Chondrocyte (in vitro differentiated cells): Measurements from ENCODE around the gene MAP1B. TPM values are rescaled to one million over a fixed set of nuclear protein-coding genes. Genes with fewer than 3 reads are reported as not detected.
A peak's percentile ranks its signal among the peaks of the same experiment; 100 is the strongest.

Experiments
- DNase-seq: peaks from one replicate; pipeline ENCODE4 v3.0.0; 2021; ENCODE audit warnings: mixed read lengths, low spot score
- H3K27ac Mint-ChIP-seq: one replicate; pipeline ENCODE4 v1.8.0; 2021; ENCODE audit warnings: mild to moderate bottlenecking, moderate library complexity, mixed read lengths; ENCODE audit not compliant: unreplicated experiment
- H3K27me3 Mint-ChIP-seq: 2 replicates; pipeline ENCODE4 v1.8.0; 2021; ENCODE audit warnings: low read depth, mixed read lengths
- H3K36me3 Mint-ChIP-seq: 2 replicates; pipeline ENCODE4 v1.8.0; 2021; ENCODE audit warnings: low read depth, mixed read lengths
- H3K4me1 Mint-ChIP-seq: 2 replicates; pipeline ENCODE4 v1.8.0; 2021; ENCODE audit warnings: low read depth, mild to moderate bottlenecking, mixed read lengths
- H3K4me3 Mint-ChIP-seq: one replicate; pipeline ENCODE4 v1.8.0; 2021; ENCODE audit warnings: mild to moderate bottlenecking, moderate library complexity, mixed read lengths; ENCODE audit not compliant: unreplicated experiment
- H3K9me3 Mint-ChIP-seq: 2 replicates; pipeline ENCODE4 v1.8.0; 2021; ENCODE audit warnings: low read depth, mixed read lengths
- total RNA-seq: library from RNA; stranded (reverse); gene quantifications from 3 replicates; pipeline ENCODE4 v1.2.1, GENCODE V29; 2021
- TF ChIP-seq, protein P1 (sequence below): fragments of 200-600 bp; sonication (generic); IDR thresholded peaks from 2 replicates; pipeline ENCODE4 v1.5.0; 2021; ENCODE audit warnings: antibody characterized with exemption, mild to moderate bottlenecking, moderate library complexity

The MAP1B gene
- total RNA-seq, 1 donor from 2014 or later, result 411 TPM

DNA sequence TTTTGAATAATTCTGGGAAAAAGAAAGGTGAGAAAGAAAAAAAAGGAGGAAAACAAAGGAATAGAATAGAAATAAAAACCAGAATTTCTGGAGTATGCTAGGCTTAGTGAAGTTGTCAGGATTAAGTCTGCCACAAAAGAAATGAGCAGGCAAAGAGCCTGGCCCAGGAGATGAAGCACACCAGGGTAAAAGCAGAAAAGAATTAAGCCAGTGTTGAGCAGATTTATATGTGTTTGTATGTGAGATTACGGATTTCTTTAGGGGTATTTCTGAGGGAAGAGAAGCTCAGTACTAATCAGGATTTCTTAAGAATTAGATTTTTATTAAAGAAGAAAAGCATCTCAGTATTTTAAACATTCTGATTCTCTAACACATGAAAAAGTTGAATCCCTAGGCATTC lies 138.3 kb downstream of the MAP1B start:
- TF ChIP-seq, protein P1, sequence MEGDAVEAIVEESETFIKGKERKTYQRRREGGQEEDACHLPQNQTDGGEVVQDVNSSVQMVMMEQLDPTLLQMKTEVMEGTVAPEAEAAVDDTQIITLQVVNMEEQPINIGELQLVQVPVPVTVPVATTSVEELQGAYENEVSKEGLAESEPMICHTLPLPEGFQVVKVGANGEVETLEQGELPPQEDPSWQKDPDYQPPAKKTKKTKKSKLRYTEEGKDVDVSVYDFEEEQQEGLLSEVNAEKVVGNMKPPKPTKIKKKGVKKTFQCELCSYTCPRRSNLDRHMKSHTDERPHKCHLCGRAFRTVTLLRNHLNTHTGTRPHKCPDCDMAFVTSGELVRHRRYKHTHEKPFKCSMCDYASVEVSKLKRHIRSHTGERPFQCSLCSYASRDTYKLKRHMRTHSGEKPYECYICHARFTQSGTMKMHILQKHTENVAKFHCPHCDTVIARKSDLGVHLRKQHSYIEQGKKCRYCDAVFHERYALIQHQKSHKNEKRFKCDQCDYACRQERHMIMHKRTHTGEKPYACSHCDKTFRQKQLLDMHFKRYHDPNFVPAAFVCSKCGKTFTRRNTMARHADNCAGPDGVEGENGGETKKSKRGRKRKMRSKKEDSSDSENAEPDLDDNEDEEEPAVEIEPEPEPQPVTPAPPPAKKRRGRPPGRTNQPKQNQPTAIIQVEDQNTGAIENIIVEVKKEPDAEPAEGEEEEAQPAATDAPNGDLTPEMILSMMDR, result no peak
- Mint-ChIP-seq H3K9me3 (no peaks in the 10 kb centered on the region), H3K27ac (peak overlapping the region; percentile 93), H3K4me3 (no peak overlapping the region), H3K36me3 (no peaks in the 10 kb centered on the region), H3K4me1 (peaks cover 68% of the 10 kb centered on the region), H3K27me3 (no peaks in the 10 kb centered on the region)
- no peak for DNase-seq

DNA sequence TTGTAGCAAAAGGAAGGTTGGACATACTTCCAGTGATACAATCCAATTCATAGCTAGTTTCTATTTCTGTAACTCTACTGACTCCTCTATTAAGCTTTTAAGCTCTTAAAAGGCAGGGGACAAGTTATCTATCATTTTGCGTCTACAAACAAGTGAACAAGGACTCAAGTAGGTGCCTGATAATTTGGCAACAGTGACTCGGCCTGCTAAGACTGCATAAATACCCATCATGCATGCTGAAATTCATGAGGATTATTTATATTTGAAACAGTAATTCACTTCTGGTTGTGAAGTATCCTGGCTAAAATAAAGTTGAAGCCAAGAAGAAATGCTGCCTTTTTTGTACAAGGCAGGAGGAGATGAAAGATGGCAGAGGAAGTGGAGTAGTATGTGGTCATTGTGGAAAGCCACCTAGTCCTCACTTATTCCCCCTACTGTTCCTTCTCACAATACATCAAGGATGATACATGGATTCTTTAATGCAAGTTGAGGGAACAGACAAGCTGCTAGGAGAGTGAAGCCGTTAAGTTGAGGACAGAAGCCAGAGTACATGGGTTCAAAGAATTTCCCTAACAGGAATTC lies 138.8 kb downstream of the MAP1B start:
- no peak for DNase-seq

DNA sequence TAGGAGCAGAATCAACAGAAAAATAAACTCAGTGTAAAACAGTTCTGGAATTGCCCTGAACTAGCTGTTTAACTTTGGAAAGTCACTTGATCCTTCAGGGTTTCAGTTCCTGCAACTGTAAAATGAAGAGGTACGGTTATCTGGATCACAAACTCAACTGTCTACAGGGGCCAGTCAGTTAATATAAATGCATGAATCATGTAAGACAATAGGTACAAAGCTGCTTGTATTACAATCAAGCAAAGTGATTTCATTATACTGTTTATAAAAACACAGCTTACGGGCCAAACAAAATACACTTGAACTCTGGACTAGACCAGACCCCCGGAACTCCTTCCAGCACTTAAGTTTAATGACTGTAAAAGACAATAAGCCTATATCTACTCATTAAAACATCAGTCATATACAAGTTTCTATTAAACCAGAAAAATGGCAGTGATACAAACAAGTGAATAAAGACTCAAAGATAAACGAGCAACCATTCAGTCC lies 139.7 kb downstream of the MAP1B start:
- TF ChIP-seq, protein P1, result no peak
- Mint-ChIP-seq H3K4me3 (peak overlapping the region; percentile 20), H3K27ac (peak overlapping the region; percentile 93), H3K9me3 (no peaks in the 10 kb centered on the region), H3K27me3 (no peaks in the 10 kb centered on the region), H3K36me3 (no peaks in the 10 kb centered on the region), H3K4me1 (peaks cover 81% of the 10 kb centered on the region)
- DNase-seq, result no peak

More for the DNA sequence above, 138.8 kb downstream of the MAP1B start:
- no peak overlapping the region for H3K4me3 Mint-ChIP-seq
- H3K27ac Mint-ChIP-seq, result peak overlapping the region; percentile 93
- no peaks in the 10 kb centered on the region for H3K27me3 Mint-ChIP-seq
- TF ChIP-seq, protein P1, result peak; percentile 36
- peaks cover 72% of the 10 kb centered on the region for H3K4me1 Mint-ChIP-seq
- no peaks in the 10 kb centered on the region for H3K9me3 Mint-ChIP-seq
- H3K36me3 Mint-ChIP-seq, result no peaks in the 10 kb centered on the region

DNA sequence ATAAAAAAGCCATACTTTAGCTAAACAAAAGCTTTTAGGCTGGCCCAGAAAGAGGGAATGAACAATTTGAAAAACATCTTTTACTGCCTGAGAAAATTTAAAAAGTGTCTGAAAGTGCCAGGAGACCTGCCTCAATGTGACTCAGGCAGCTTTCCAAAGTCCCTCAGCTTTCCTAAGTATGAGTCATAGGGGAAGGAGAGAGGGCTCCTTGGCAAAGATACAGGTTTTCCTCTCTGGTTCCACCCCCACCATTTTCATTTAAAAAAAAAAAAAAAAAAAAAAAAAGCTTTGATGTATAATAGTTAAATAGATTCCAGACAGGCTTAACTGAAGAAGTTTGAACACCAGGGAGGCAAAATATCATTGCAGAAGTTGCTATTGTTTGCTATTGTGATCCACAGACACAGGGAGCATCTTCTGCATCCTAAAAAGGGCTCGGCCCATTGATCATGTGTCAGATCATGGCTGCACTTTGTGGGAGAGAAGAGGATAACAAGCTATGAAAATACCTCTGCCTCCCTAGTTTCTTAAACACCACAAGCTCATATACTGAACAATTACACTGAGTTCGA lies 141.2 kb downstream of the MAP1B start:
- TF ChIP-seq, protein P1, result no peak
- no peak for DNase-seq
- Mint-ChIP-seq H3K27me3 (no peaks in the 10 kb centered on the region), H3K36me3 (no peaks in the 10 kb centered on the region), H3K4me1 (peaks cover 90% of the 10 kb centered on the region), H3K4me3 (no peak overlapping the region), H3K9me3 (no peaks in the 10 kb centered on the region), H3K27ac (peak overlapping the region; percentile 85)

DNA sequence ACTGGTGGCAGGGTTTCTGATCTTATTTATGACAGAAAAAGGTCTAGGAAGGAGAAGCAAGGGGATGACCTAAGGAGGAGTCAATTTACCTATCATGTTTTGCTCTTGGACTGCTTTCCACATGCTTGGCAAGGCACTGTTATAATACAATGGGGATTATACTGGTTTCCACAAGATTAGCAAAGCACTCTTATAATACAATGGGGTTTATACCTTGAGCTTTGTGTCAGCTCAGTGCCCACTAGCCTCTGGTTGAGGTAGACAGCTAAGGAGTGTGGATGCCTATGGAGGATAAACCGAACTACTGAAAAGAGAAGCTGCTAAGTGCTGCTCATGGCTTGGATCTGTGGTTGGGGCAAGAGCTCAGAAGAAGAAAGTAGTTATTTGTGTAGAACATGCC lies 144.1 kb downstream of the MAP1B start:
- Mint-ChIP-seq H3K4me3 (no peak overlapping the region), H3K27me3 (no peaks in the 10 kb centered on the region), H3K4me1 (peaks cover 82% of the 10 kb centered on the region)

More for the DNA sequence above, 144.1 kb downstream of the MAP1B start:
- Mint-ChIP-seq H3K27ac (peak overlapping the region; percentile 94), H3K36me3 (no peaks in the 10 kb centered on the region), H3K9me3 (no peaks in the 10 kb centered on the region)
- TF ChIP-seq, protein P1, result no peak
- DNase-seq, result no peak
